Measurements from ENCODE around the gene CD63.

The CD63 gene

DNA sequence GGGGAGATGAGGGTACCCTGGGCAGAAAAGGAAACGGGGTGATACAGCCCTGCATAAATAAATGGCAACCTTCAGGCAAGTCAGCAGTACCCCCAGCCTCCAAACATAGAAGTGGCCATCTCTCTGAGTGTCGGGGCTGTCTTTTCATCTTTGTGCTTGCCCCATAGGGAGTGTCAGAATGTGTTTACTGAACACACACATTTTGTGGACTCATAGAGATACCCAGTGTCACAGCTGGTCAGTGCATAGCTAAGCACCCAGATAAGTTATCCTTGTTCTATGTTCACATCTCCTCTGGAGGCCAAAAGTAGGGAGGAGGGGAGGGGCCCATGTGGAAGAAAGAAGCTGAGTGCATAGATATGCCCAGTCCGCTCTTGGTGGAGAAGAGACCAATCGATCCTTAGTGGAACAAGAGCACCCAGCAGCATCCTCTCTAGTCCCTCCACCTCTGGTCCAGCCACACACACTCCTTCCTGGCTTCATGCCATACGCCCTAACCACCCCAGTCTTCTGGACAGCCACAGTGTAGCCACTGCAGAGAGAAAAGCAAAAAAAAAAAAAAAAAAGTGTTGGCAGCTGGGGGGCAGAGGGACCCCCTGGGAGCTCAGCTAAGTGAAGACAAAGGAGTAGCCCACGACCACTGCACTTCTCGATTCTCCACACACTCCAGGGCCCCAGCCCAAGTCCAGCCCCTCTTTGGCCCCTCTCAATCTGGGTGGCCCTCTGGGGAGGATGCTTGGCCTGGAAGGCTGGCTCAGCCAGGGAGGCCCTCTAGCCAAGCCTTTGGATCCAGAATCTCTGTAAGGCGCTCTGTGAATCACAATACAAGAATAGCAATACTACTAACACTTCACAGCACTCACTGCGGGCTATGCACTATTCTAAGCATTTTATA lies 23.7 kb downstream of the CD63 start:
- no peak for DNase-seq (ENCODE audit: low spot score)

DNA sequence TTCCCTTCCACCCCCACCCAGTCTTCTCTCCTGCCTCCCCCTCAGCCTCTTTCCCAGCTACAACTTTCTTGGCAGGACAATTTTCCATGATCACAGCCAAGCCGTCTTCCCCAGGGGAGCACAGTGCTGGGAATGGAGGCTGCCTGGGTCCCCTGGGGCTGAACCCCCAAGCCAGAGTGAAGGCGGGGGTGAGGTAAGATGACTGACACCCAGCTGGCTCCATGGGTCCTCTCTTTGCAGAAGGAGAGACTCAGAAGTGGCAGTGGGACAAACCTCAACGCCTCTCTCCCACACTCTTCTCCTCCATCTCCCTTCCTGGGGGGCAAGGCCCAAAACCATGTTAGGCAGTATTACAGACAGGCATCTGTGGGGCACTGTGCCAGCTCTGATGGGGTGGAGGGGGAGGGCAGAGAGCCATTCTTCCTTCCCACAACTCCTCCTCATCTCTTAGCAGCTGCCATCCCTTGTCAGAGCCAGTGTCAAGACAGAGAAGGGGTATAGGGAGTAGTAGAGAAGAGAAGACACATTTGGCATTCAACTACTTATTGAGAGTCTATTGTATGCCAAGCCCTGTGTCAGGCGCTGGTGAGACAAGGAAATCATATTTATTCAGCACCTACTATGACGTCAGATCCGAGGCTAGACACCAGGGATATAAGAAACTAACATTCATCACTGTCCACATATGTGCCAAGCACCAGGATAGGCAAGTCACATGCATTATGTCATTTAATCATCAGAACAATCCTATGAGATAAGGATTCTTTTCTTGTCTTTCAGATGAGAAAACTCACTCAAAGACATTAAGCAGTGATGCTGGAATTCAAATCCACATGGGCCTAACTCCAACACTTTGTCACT lies 24.7 kb downstream of the CD63 start:
- no peak for DNase-seq (ENCODE audit: low spot score)

- DNase-seq (ENCODE audit: low spot score): no peak
Measured at GRCh38 chr12:55703288-55703687, 25.5 kb downstream of the CD63 start.

- no peak for DNase-seq (ENCODE audit: low spot score)
Measured at GRCh38 chr12:55702861-55703260, 25.9 kb downstream of the CD63 start.

- DNase-seq (ENCODE audit: low spot score): no peak
Measured at GRCh38 chr12:55700255-55701018, 28.4 kb downstream of the CD63 start.

- no peak for DNase-seq (ENCODE audit: low spot score)
Measured at GRCh38 chr12:55699471-55700055, 29.2 kb downstream of the CD63 start.

- DNase-seq (ENCODE audit: low spot score): no peak
Measured at GRCh38 chr12:55698965-55699364, 29.8 kb downstream of the CD63 start.

DNA sequence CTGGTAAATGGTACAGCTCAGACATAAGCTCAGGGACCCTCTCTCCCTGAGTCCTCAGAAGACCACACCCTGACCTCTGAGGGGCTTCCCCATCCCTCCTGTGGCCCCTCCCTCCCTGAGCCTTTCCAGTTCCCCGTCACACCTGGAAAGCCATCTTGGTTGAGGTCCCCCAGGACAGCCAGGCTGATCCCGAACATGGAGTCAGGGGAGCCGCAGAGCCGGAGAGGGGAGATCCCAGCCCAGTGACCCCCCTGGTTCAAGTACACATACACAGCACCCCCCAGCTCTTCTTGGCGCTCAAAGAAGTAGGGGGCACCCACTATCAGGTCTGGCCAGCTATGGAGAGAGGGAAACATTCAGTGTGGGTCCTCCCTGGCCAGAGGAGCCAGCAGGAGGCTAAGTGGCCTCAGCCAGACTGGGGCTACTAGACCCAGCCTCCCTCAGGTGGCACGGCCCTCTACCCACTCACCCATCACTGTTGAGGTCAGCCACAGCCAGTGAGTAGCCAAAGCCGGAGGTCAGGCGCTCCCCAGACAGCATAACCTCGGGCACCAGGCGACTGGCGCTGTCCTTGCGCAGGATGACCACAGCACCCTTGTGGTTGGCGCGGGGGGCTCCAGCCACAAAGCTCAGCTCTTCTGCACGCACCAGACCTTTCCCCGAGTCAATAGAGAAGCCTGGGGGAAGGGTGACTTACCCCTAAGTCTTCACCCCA lies 30.4 kb downstream of the CD63 start:
- DNase-seq (ENCODE audit: low spot score): no peak

- DNase-seq (ENCODE audit: low spot score): no peak
Measured at GRCh38 chr12:55697686-55698085, 31.1 kb downstream of the CD63 start.

DNA sequence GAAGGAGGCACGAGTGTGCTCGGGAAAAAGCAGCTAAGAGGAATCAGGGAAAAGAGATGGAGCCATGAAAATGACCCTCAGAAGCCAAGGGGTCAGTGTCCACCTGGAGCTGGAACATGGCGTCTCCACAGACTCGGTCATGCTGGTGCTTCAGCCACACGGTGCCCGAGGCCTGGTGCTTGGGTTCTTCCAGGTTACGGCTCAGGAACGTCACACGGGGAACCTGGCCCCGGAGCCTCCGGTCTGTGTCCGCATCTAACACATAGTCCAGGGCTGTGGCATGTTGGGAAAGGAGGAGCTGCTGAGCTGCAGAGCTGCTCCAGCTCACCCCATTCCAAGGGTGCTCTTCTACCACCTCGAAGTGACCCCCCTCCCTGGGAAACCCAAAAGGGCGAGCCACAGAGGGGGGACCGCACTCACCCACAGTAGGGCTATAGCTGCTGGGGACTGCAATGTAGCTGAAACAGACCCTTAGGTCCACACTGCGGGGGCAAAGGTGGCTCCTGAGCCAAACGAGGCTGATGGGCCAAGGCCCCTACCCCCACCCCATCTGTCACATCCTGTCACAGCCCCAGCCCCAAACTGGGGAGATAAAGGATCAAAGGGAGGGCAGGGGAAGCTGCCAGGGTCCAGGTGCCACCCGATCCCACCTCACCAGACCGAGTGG lies 31.9 kb downstream of the CD63 start:
- no peak for DNase-seq (ENCODE audit: low spot score)

DNA sequence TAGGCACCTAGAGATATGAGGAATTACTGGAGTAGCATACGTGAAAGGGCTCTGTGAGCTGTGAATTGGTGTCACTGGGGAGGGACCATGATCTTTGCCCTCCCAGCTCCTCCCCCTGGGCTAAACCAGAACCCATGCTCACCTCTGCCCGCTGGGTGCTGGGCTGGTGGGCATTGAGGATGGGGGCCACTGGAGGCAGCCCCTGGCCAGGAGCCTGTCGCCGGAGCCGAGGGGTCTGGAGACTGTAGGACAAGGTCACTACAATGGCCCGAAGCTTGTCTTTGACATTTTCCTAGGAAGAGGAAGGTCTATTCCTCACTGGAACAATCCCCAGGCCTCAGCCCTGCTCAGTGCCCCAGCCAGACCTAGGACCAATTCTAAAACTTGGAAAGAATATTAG lies 32.7 kb downstream of the CD63 start:
- DNase-seq (ENCODE audit: low spot score): no peak

DNA sequence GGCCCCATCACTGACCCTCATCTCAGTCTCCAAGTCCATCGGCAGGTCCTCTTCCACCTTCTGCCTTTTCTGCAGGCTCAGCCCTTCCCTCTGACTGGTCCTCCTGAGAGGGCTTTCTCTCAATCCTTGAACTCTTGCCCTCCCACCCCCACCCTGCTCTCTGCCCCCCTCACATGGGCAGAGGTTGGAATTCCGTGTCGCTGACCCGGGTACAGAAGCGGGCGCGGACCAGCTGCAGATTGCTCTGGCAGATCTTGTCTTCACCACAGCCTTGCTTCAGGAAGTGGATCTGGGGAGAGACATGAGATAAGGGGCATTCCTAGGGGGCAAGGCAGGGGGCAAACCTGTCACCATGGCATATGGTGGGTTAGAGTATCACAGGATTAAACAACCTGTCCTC lies 33.5 kb downstream of the CD63 start:
- no peak for DNase-seq (ENCODE audit: low spot score)

DNA sequence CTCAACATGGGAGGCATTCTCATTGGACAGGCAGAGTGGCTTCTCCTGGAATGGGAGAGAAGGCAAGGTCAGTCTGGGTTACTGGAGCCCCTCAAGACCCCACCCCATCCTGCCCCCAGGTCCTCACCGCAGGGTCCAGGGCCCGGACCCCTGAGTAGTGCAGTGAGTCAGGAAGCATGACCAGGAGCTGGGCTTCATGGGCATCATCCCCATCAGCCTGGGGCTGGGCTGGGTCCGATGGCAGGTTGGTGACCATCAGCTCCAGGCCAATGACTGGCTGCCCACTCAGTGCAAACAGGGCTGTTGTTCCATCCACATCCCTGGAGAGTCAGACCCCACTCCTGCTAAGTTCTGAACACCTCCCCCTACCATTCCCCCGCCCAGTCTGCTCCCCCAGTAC lies 34.2 kb downstream of the CD63 start:
- DNase-seq (ENCODE audit: low spot score): no peak

- DNase-seq (ENCODE audit: low spot score): no peak
Measured at GRCh38 chr12:55694188-55694515, 34.7 kb downstream of the CD63 start.

DNA sequence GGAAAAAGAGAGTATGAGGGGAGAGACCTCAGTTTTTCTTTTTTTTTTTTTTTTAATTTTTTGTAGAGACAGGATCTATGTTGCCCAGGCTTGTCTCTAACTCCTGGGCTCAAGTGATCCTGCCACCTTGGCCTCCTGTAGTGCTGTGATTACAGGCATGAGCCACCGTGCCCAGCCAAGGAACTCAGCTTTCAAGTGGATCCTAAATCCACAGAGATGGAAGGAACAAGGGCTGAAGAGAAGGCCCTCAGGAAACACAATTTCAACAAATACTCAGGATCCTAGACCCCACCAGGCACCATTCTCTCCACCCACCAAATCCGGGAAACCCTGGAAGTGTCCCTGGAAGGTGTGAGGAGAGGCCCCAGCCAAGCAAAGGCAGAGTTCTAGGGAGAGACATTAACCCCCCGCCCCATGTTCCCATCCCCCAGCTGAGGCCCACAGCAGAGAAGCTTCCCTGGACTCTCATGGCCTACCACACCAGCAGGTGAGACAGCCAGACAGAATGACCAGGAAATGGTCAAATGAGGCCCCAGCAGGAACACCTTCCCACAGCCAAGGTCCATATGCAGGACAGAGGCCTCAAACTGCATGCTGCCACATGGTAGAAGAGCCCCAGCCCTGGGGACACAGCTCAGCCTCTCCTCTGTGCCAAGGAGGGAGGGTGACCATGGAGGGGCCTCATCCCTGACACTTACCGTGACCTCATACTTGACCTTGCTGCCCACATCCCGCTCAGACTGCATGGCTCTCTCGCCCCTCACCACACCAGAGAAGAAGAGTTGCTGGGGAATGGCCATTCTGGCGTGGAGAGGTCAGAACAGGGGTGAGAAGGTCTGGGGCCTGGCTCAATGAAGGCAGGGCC lies 35.3 kb downstream of the CD63 start:
- no peak for DNase-seq (ENCODE audit: low spot score)

GRCh38 chr12:55692631-55693322 lies 36.0 kb downstream of the CD63 start:
- DNase-seq (ENCODE audit: low spot score): no peak

- no peak for DNase-seq (ENCODE audit: low spot score)
Measured at GRCh38 chr12:55688716-55689655, 39.8 kb downstream of the CD63 start.

DNA sequence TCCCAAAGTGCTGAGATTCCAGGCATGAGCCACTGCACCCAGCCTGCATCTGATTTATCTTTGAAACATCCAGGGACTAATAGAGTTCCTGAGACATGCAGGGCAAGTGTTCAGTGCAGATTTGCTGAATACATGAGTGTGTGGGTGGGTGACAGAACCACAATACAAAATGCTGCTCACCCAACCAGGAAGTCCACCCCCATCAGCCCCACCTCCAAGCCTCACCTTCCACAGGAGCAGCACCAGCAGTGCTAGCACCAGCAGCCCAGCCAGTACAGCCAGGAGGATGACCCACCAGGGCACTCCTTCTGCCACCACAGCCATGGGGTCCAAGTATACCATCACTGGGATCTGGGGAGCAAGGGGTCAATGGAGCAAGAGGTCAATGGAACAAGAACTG lies 41.1 kb downstream of the CD63 start:
- DNase-seq (ENCODE audit: low spot score): no peak

Data from pons (tissue), 1 donor.